NCI-H2081 treated with DMSO at 0.1 percent for 48 hours (cell line): ENCODE measurements around the gene KRTAP10-9.
"Not testable (repeated sequence)": the region's sequence is repeated elsewhere in the genome, so short reads cannot be mapped to it uniquely, and the experiment has no call there.

Experiments used
- DNase-seq: peaks from one replicate; lab custom pipeline; 2025; lab: John Stamatoyannopoulos, UW

Gene KRTAP10-9

GRCh38 chr21:44596068-44596725 lies 30.7 kb upstream of the KRTAP10-9 start:
- DNase-seq: no peak

- no peak for DNase-seq
These were observed 28.8 kb upstream of the KRTAP10-9 start for GRCh38 chr21:44598061-44598460.

GRCh38 chr21:44599264-44600029 lies 27.4 kb upstream of the KRTAP10-9 start:
- no peak for DNase-seq

GRCh38 chr21:44600118-44600978 lies 26.5 kb upstream of the KRTAP10-9 start, which contains the start of gene KRTAP10-7:
KRTAP10-7 (plus strand) TSS chr21:44600597; CDS start chr21:44600622, 25 bp downstream.
- not testable (repeated sequence) for DNase-seq

GRCh38 chr21:44601091-44601490 lies 25.8 kb upstream of the KRTAP10-9 start:
- DNase-seq: not testable (repeated sequence)

GRCh38 chr21:44601596-44602462 lies 25.1 kb upstream of the KRTAP10-9 start:
- DNase-seq: no peak

- DNase-seq: no peak
These were observed 24.4 kb upstream of the KRTAP10-9 start for GRCh38 chr21:44602463-44602850.

GRCh38 chr21:44603109-44603875 lies 23.6 kb upstream of the KRTAP10-9 start:
- no peak for DNase-seq

GRCh38 chr21:44603911-44604310 lies 23.0 kb upstream of the KRTAP10-9 start:
- no peak for DNase-seq

GRCh38 chr21:44606495-44606894 lies 20.4 kb upstream of the KRTAP10-9 start:
- DNase-seq: no peak

- no peak for DNase-seq
These were observed 17.7 kb upstream of the KRTAP10-9 start for GRCh38 chr21:44609193-44609592.

- DNase-seq: not testable (repeated sequence)
These were observed 16.6 kb upstream of the KRTAP10-9 start for GRCh38 chr21:44610157-44610843.

GRCh38 chr21:44611551-44611950 lies 15.3 kb upstream of the KRTAP10-9 start:
- no peak for DNase-seq

GRCh38 chr21:44612029-44612486 lies 14.8 kb upstream of the KRTAP10-9 start, which contains the start of gene KRTAP10-8:
KRTAP10-8 (plus strand) TSS chr21:44612079; CDS start chr21:44612101, 22 bp downstream.
- no peak for DNase-seq

- no peak for DNase-seq
These were observed 14.1 kb upstream of the KRTAP10-9 start for GRCh38 chr21:44612669-44613229.

- DNase-seq: no peak
These were observed 13.3 kb upstream of the KRTAP10-9 start for GRCh38 chr21:44613386-44614155.

- DNase-seq: no peak
These were observed 12.7 kb upstream of the KRTAP10-9 start for GRCh38 chr21:44614161-44614631.

GRCh38 chr21:44614961-44615391 lies 11.9 kb upstream of the KRTAP10-9 start:
- no peak for DNase-seq
